GM12891 (cell line): ENCODE results near the gene CDH23.

Source experiments
- POLR2A ChIP-seq: IDR thresholded peaks from 2 replicates; pipeline ENCODE4 v1.6.1; 2011; ENCODE audit warnings: low read depth, low read length, control low read depth
- POLR2AphosphoS5 ChIP-seq: IDR thresholded peaks from 2 replicates; pipeline ENCODE4 v1.6.1; 2011; ENCODE audit warnings: low read depth, low read length, control low read depth
- SPI1 ChIP-seq: IDR thresholded peaks from 2 replicates; pipeline ENCODE4 v1.6.1; 2011; ENCODE audit warnings: low read depth, low read length, control low read depth
- TAF1 ChIP-seq: IDR thresholded peaks from 2 replicates; pipeline ENCODE4 v1.6.1; 2011; ENCODE audit warnings: low read depth, low read length, control low read depth

GRCh38 chr10:71505862-71506261 lies 109.1 kb downstream of the CDH23 start:
- TF ChIP-seq POLR2AphosphoS5, result no peak
- TF ChIP-seq POLR2A, result no peak
- TF ChIP-seq TAF1, result no peak
- TF ChIP-seq SPI1, result no peak
